GM12878 (cell line): ENCODE measurements around the gene CSTF1. TPM values are rescaled to one million over a fixed set of nuclear protein-coding genes. Genes with fewer than 3 reads are reported as not detected.

Experiments
- ATAC-seq: fragments of 200-7000 bp; cut with Tn5 transposase; 3 replicates; pipeline ENCODE4 v1.9.1; 2020; ENCODE audit warnings: mild to moderate bottlenecking, moderate library complexity
- BruUV-seq: library from RNA; stranded (reverse); fragments of 400-500 nt; replicated peaks from 2 replicates; lab custom pipeline; 2021; lab: Mats Ljungman, UMichigan
- CTCF ChIA-PET: fragments of 300-600 bp; sonication (Branson Sonifier 250); formaldehyde crosslinking; extraction: SDS; loops from one replicate; lab custom pipeline; 2021; ENCODE audit warnings: inconsistent platforms; lab: Yijun Ruan, JAX
- POLR2A ChIA-PET: fragments of 350-600 bp; formaldehyde crosslinking; extraction: SDS; loops from one replicate; lab custom pipeline; 2021; ENCODE audit warnings: inconsistent platforms; lab: Charles Lee
- RAD21 ChIA-PET: fragments of 300-600 bp; sonication (Branson Sonifier 250); formaldehyde crosslinking; loops from one replicate; lab custom pipeline; 2023; ENCODE audit warnings: antibody characterized with exemption; ENCODE audit not compliant: unreplicated experiment; lab: Charles Lee
- SMC1A ChIA-PET: fragments of 300-600 bp; sonication (Branson Sonifier 250); formaldehyde crosslinking; loops from one replicate; lab custom pipeline; 2023; ENCODE audit not compliant: unreplicated experiment, uncharacterized antibody; lab: Charles Lee
- DNase-seq: peaks from one replicate; pipeline ENCODE4 v3.0.0-alpha.2; 2011; ENCODE audit warnings: low read depth, low spot score
- FAIRE-seq: peaks from 3 replicates; lab custom pipeline; 2011; peaks lifted over from hg19 to GRCh38; lab: Jason Lieb, UNC
- H2AFZ ChIP-seq: 2 replicates; pipeline ENCODE4 v1.6.0; 2011; ENCODE audit warnings: low read depth, low read length, control low read depth; ENCODE audit not compliant: control insufficient read depth
- H3K27ac ChIP-seq: 2 replicates; pipeline ENCODE4 v1.5.1; 2011; ENCODE audit warnings: control low read depth; ENCODE audit not compliant: control insufficient read depth, insufficient read depth
- H3K27me3 ChIP-seq, 2 experiments: replicated peaks in 1 of 2; 2 replicates each; pipeline versions ENCODE4 v1.6.0 to v1.6.1; 2011; ENCODE audit warnings: low read length in 1 of 2; ENCODE audit not compliant: control insufficient read depth in 2 of 2, insufficient read depth in 2 of 2
- H3K36me3 ChIP-seq, 2 experiments: 2 replicates each; pipeline ENCODE4 v1.5.1; 2011; ENCODE audit warnings: low read length in 1 of 2; ENCODE audit not compliant: control insufficient read depth in 2 of 2, insufficient read depth in 2 of 2
- H3K4me1 ChIP-seq: 2 replicates; pipeline ENCODE4 v1.6.1; 2011; ENCODE audit warnings: mild to moderate bottlenecking, low read length, moderate library complexity, mixed read lengths; ENCODE audit not compliant: control insufficient read depth, insufficient read depth
- H3K4me2 ChIP-seq: 2 replicates; pipeline ENCODE4 v1.6.0; 2011; ENCODE audit warnings: control low read depth; ENCODE audit not compliant: control insufficient read depth, insufficient read depth
- H3K4me3 ChIP-seq: fragments of 200-600 bp; sonication (generic); 2 replicates; pipeline ENCODE4 v1.5.1; 2016
- H3K79me2 ChIP-seq: 2 replicates; pipeline ENCODE4 v1.6.0; 2011; ENCODE audit warnings: low read length; ENCODE audit not compliant: control insufficient read depth, insufficient read depth
- H3K9ac ChIP-seq: 2 replicates; pipeline ENCODE4 v1.8.0; 2011; ENCODE audit warnings: low read length, control low read depth, mixed read lengths; ENCODE audit not compliant: control insufficient read depth, insufficient read depth
- H3K9me3 ChIP-seq: replicated peaks from 3 replicates; pipeline ENCODE4 v1.5.1; 2011; ENCODE audit warnings: mild to moderate bottlenecking, low read length; ENCODE audit not compliant: control insufficient read depth, insufficient read depth
- H4K20me1 ChIP-seq: 2 replicates; pipeline ENCODE4 v1.6.0; 2011; ENCODE audit not compliant: control insufficient read depth, insufficient read depth
- ASH2L ChIP-seq: fragments of 300-600, 200-600 bp; sonication (generic); IDR thresholded peaks from 2 replicates; pipeline ENCODE4 v1.6.1; 2017; ENCODE audit warnings: low read depth, mild to moderate bottlenecking, borderline replicate concordance
- ATF3 ChIP-seq: IDR thresholded peaks from 2 replicates; pipeline ENCODE4 v1.6.1; 2011; ENCODE audit warnings: low read depth, mild to moderate bottlenecking, low read length, moderate library complexity, borderline replicate concordance; ENCODE audit errors: extremely low read depth
- ATF7 ChIP-seq: fragments of 450-650 bp; IDR thresholded peaks from 2 replicates; pipeline ENCODE4 v1.6.1; 2016; ENCODE audit warnings: low read depth, mild to moderate bottlenecking
- EED ChIP-seq: sonication (generic); IDR thresholded peaks from 2 replicates; pipeline ENCODE4 v1.6.1; 2016; ENCODE audit warnings: antibody characterized with exemption, low read depth
- HDAC2 ChIP-seq: fragments of 200-600 bp; sonication (generic); IDR thresholded peaks from 2 replicates; pipeline ENCODE4 v1.6.1; 2017
- IKZF1 ChIP-seq: fragments of 450-650 bp; conservative IDR thresholded peaks from 2 replicates; pipeline ENCODE4 v1.6.1; 2017; ENCODE audit warnings: antibody characterized with exemption, mild to moderate bottlenecking
- KAT2A ChIP-seq: conservative IDR thresholded peaks from 2 replicates; pipeline ENCODE4 v1.6.1; 2011; ENCODE audit warnings: low read depth, low read length; ENCODE audit not compliant: control insufficient read depth
- KLF5 ChIP-seq: fragments of 450-650 bp; IDR thresholded peaks from 2 replicates; pipeline ENCODE4 v1.6.1; 2014; ENCODE audit warnings: mild to moderate bottlenecking; ENCODE audit not compliant: partially characterized antibody
- NR2C1 ChIP-seq: fragments of 450-650 bp; IDR thresholded peaks from 2 replicates; pipeline ENCODE4 v1.6.1; 2017; ENCODE audit warnings: antibody characterized with exemption, mild to moderate bottlenecking, moderate library complexity
- POLR2AphosphoS5 ChIP-seq: IDR thresholded peaks from 2 replicates; pipeline ENCODE4 v1.6.1; 2011; ENCODE audit warnings: mild to moderate bottlenecking, low read length, inconsistent platforms
- RAD51 ChIP-seq: fragments of 450-650 bp; IDR thresholded peaks from 2 replicates; pipeline ENCODE4 v1.6.1; 2016; ENCODE audit warnings: moderate library complexity, mild to moderate bottlenecking, inconsistent platforms
- SREBF1 ChIP-seq: IDR thresholded peaks from 2 replicates; pipeline ENCODE4 v1.6.1; 2012; ENCODE audit warnings: mild to moderate bottlenecking, low read length
- TBL1XR1 ChIP-seq: IDR thresholded peaks from 2 replicates; pipeline ENCODE4 v1.6.1; 2012; ENCODE audit warnings: low read depth, low read length, improper control_type of control experiment
- ZBED1 ChIP-seq: IDR thresholded peaks from 2 replicates; pipeline ENCODE4 v1.6.1; 2016; ENCODE audit warnings: borderline replicate concordance
- in situ Hi-C: fragments of 300-500 bp; cut with MboI; formaldehyde crosslinking; loops from 9 replicates; pipeline ENCODE4 v1.14.3; 2018; ENCODE audit warnings: mixed read lengths
- intact Hi-C: fragments of 100-400 bp; cut with micrococcal nuclease; formaldehyde crosslinking; loops from one replicate; pipeline ENCODE4 v1.14.2; 2022; ENCODE audit not compliant: unreplicated experiment
- polyA plus RNA-seq, 11 experiments: library from polyadenylated mRNA; depleted of rRNA in 4 of 11; unstranded in 6 of 11; stranded (reverse) in 5 of 11; fragments of >200 nt; fragmentation: Nextera tagmentation in 4 of 11; fragmentation: Illumina TruSeq in 1 of 11; extraction: Ambion mirVana in 4 of 11; extraction: Trizol in 1 of 11; gene quantifications; 1 replicate in 1 of 11; 2 replicates in 10 of 11; pipeline versions ENCODE4 v1.2.1 to v1.2.3, GENCODE V29; 2011 to 2016; ENCODE audit warnings: inconsistent platforms in 2 of 11, missing spikeins in 2 of 11, low read depth in 1 of 11
- total RNA-seq, 4 experiments: library from RNA; depleted of rRNA in 3 of 4; stranded (reverse); fragments of >200 nt in 3 of 4; fragmentation: Illumina TruSeq in 1 of 4; extraction: Trizol in 1 of 4; gene quantifications; 2 replicates each; pipeline versions ENCODE4 v1.2.1 to v1.2.3, GENCODE V29; 2013 to 2021
- TF ChIP-seq, protein P1 (sequence below): IDR thresholded peaks from 2 replicates; pipeline ENCODE4 v1.6.1; 2011; ENCODE audit warnings: borderline replicate concordance, low read depth, mild to moderate bottlenecking, moderate library complexity, low read length; ENCODE audit not compliant: insufficient read depth, poor library complexity, severe bottlenecking
- TF ChIP-seq, protein P2 (sequence below): IDR thresholded peaks from 2 replicates; pipeline ENCODE4 v1.6.1; 2012; ENCODE audit warnings: low read depth, low read length, improper control_type of control experiment
- TF ChIP-seq, protein P3 (sequence below): fragments of 450-650 bp; IDR thresholded peaks from 2 replicates; pipeline ENCODE4 v1.6.1; 2018; ENCODE audit warnings: mild to moderate bottlenecking, low read depth, moderate library complexity; ENCODE audit not compliant: partially characterized antibody
- TF ChIP-seq, protein P4 (sequence below): fragments of 450-650 bp; IDR thresholded peaks from 2 replicates; pipeline ENCODE4 v1.6.1; 2014; ENCODE audit warnings: mild to moderate bottlenecking

The CSTF1 gene
- total and polyA plus RNA-seq, 10 of the 15 experiments (the other 5 are each of a cell fraction or from before 2014, with no cell fraction given), result 41.8 to 89.1 (median 50.1) TPM

DNA sequence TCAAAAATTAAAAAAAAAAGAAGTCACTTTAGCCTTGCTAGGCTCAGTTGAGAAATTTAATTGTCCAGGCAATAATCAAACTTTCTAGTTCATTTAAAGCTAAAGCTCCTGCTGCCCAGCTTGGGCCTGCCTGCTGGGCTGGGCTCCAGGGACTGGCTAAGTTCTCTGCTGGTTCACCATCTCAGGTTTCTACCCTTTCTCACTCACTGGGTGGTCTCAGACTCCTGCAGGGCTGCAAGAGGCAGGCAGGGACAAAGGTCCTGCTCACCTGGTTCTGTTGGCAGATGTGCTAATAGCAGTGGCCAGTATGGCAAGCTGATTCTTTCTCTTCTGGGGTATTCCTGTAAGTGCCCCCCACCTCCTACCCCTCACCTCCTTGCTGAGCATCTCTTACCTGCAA is 54.8 kb downstream of the CSTF1 start:
- H3K27ac ChIP-seq, result no peak overlapping the region
- intact Hi-C loops, result no loop called here
- H3K4me1 ChIP-seq, result peaks cover 5% of the 10 kb centered on the region
- in situ Hi-C loops, result no loop called here
- CTCF ChIA-PET, result interaction anchor here (1.4 kb wide), 1 partner anchor 14 kb away, joined by 3 read pairs; no protein-coding TSS in a partner anchor
- POLR2A ChIA-PET, result no interaction called here
- H3K4me3 ChIP-seq, result no peak overlapping the region
- H3K9ac ChIP-seq, result no peak overlapping the region
- RAD21 ChIA-PET, result no interaction called here
- H3K79me2 ChIP-seq, result no peaks in the 10 kb centered on the region
- SMC1A ChIA-PET, result interaction anchor here (1.1 kb wide), 1 partner anchor 34 kb away, joined by 4 read pairs; no protein-coding TSS in a partner anchor
- BruUV-seq, result no TSS peak
- ATAC-seq (no peak), DNase-seq (no peak), FAIRE-seq (no peak)
- no peaks in the 10 kb centered on the region for H3K9me3 ChIP-seq
- H3K4me2 ChIP-seq, result no peak overlapping the region
- no peaks in the 10 kb centered on the region for H3K36me3 ChIP-seq
- H3K27me3 ChIP-seq, result no peaks in the 10 kb centered on the region
- no peaks in the 10 kb centered on the region for H4K20me1 ChIP-seq
- H2AFZ ChIP-seq, result no peak overlapping the region
- TF ChIP-seq RAD51, result no peak
- no peak for TF ChIP-seq EED
- TF ChIP-seq, protein P1, sequence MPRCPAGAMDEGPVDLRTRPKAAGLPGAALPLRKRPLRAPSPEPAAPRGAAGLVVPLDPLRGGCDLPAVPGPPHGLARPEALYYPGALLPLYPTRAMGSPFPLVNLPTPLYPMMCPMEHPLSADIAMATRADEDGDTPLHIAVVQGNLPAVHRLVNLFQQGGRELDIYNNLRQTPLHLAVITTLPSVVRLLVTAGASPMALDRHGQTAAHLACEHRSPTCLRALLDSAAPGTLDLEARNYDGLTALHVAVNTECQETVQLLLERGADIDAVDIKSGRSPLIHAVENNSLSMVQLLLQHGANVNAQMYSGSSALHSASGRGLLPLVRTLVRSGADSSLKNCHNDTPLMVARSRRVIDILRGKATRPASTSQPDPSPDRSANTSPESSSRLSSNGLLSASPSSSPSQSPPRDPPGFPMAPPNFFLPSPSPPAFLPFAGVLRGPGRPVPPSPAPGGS, result no peak
- no peak for TF ChIP-seq IKZF1
- TF ChIP-seq, protein P2, sequence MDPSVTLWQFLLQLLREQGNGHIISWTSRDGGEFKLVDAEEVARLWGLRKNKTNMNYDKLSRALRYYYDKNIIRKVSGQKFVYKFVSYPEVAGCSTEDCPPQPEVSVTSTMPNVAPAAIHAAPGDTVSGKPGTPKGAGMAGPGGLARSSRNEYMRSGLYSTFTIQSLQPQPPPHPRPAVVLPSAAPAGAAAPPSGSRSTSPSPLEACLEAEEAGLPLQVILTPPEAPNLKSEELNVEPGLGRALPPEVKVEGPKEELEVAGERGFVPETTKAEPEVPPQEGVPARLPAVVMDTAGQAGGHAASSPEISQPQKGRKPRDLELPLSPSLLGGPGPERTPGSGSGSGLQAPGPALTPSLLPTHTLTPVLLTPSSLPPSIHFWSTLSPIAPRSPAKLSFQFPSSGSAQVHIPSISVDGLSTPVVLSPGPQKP, result no peak
- TF ChIP-seq SREBF1, result no peak
- TF ChIP-seq ASH2L, result no peak
- no peak for TF ChIP-seq POLR2AphosphoS5
- no peak for TF ChIP-seq ATF3
- TF ChIP-seq, protein P3, sequence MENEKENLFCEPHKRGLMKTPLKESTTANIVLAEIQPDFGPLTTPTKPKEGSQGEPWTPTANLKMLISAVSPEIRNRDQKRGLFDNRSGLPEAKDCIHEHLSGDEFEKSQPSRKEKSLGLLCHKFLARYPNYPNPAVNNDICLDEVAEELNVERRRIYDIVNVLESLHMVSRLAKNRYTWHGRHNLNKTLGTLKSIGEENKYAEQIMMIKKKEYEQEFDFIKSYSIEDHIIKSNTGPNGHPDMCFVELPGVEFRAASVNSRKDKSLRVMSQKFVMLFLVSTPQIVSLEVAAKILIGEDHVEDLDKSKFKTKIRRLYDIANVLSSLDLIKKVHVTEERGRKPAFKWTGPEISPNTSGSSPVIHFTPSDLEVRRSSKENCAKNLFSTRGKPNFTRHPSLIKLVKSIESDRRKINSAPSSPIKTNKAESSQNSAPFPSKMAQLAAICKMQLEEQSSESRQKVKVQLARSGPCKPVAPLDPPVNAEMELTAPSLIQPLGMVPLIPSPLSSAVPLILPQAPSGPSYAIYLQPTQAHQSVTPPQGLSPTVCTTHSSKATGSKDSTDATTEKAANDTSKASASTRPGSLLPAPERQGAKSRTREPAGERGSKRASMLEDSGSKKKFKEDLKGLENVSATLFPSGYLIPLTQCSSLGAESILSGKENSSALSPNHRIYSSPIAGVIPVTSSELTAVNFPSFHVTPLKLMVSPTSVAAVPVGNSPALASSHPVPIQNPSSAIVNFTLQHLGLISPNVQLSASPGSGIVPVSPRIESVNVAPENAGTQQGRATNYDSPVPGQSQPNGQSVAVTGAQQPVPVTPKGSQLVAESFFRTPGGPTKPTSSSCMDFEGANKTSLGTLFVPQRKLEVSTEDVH, result no peak
- TF ChIP-seq KLF5, result no peak
- no peak for TF ChIP-seq NR2C1
- TF ChIP-seq TBL1XR1, result no peak
- no peak for TF ChIP-seq ATF7
- no peak for TF ChIP-seq HDAC2
- no peak for TF ChIP-seq ZBED1
- TF ChIP-seq KAT2A, result no peak
- TF ChIP-seq, protein P4, sequence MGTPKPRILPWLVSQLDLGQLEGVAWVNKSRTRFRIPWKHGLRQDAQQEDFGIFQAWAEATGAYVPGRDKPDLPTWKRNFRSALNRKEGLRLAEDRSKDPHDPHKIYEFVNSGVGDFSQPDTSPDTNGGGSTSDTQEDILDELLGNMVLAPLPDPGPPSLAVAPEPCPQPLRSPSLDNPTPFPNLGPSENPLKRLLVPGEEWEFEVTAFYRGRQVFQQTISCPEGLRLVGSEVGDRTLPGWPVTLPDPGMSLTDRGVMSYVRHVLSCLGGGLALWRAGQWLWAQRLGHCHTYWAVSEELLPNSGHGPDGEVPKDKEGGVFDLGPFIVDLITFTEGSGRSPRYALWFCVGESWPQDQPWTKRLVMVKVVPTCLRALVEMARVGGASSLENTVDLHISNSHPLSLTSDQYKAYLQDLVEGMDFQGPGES, result no peak
